Neural crest cell (in vitro differentiated cells): Measurements from ENCODE around the gene CPSF4. TPM values are rescaled to one million over a fixed set of nuclear protein-coding genes. Genes with fewer than 3 reads are reported as not detected.

ENCODE experiments used
- DNase-seq: peaks from one replicate; pipeline ENCODE4 v3.0.0; 2021; ENCODE audit warnings: low read depth, mixed read lengths, low spot score
- H3K27ac Mint-ChIP-seq: one replicate; pipeline ENCODE4 v1.8.0; 2021; ENCODE audit warnings: mild to moderate bottlenecking, mixed read lengths; ENCODE audit not compliant: unreplicated experiment
- H3K27me3 Mint-ChIP-seq: 2 replicates; pipeline ENCODE4 v1.8.0; 2021; ENCODE audit warnings: low read depth, mild to moderate bottlenecking, mixed read lengths
- H3K36me3 Mint-ChIP-seq: 2 replicates; pipeline ENCODE4 v1.8.0; 2021; ENCODE audit warnings: low read depth, mild to moderate bottlenecking, mixed read lengths
- H3K4me1 Mint-ChIP-seq: 2 replicates; pipeline ENCODE4 v1.8.0; 2021; ENCODE audit warnings: mixed read lengths
- H3K4me3 Mint-ChIP-seq: one replicate; pipeline ENCODE4 v1.8.0; 2021; ENCODE audit warnings: mild to moderate bottlenecking, mixed read lengths
- H3K9me3 Mint-ChIP-seq: 2 replicates; pipeline ENCODE4 v1.8.0; 2021; ENCODE audit warnings: mixed read lengths
- total RNA-seq: library from RNA; stranded (reverse); gene quantifications from 2 replicates; pipeline ENCODE4 v1.2.1, GENCODE V29; 2021
- TF ChIP-seq, protein P1 (sequence below): fragments of 200-600 bp; sonication (generic); conservative IDR thresholded peaks from 2 replicates; pipeline ENCODE4 v1.5.0; 2021; ENCODE audit warnings: antibody characterized with exemption, mild to moderate bottlenecking

The CPSF4 gene
- total RNA-seq, 1 donor from 2014 or later: 117 TPM

DNA sequence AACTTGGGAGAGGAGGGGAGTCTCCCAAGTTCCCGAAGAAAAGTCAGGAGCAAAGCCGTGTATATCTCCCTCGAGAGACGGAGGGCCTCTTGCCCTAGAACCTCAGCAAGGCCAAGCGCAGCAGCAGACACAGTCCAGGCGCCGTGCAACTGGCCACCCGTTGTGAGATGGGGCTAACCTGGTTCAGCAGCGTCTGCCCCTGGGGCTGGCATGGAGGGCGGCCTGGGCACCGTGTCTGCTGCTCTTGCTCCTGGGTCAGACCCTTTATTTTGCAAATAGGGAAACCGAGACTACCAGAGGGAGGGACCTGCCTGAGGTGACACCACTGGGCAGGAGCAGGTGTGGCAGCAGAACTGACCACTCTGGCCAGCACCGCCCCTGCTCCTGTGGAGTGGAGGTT lies 13.8 kb downstream of the CPSF4 start:
- no peaks in the 10 kb centered on the region for H3K9me3 Mint-ChIP-seq
- H3K4me1 Mint-ChIP-seq: no peaks in the 10 kb centered on the region
- H3K4me3 Mint-ChIP-seq: no peak overlapping the region
- H3K27me3 Mint-ChIP-seq: no peaks in the 10 kb centered on the region
- TF ChIP-seq, protein P1, sequence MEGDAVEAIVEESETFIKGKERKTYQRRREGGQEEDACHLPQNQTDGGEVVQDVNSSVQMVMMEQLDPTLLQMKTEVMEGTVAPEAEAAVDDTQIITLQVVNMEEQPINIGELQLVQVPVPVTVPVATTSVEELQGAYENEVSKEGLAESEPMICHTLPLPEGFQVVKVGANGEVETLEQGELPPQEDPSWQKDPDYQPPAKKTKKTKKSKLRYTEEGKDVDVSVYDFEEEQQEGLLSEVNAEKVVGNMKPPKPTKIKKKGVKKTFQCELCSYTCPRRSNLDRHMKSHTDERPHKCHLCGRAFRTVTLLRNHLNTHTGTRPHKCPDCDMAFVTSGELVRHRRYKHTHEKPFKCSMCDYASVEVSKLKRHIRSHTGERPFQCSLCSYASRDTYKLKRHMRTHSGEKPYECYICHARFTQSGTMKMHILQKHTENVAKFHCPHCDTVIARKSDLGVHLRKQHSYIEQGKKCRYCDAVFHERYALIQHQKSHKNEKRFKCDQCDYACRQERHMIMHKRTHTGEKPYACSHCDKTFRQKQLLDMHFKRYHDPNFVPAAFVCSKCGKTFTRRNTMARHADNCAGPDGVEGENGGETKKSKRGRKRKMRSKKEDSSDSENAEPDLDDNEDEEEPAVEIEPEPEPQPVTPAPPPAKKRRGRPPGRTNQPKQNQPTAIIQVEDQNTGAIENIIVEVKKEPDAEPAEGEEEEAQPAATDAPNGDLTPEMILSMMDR: no peak
- H3K27ac Mint-ChIP-seq: no peak overlapping the region
- H3K36me3 Mint-ChIP-seq: peaks cover 14% of the 10 kb centered on the region
- no peak for DNase-seq

GRCh38 chr7:99453105-99453504 lies 14.4 kb downstream of the CPSF4 start:
- DNase-seq: no peak
- no peaks in the 10 kb centered on the region for H3K27me3 Mint-ChIP-seq
- TF ChIP-seq, protein P1: no peak
- H3K4me1 Mint-ChIP-seq: no peaks in the 10 kb centered on the region
- peaks cover 14% of the 10 kb centered on the region for H3K36me3 Mint-ChIP-seq
- H3K27ac Mint-ChIP-seq: no peak overlapping the region
- H3K4me3 Mint-ChIP-seq: peak overlapping the region; percentile 38
- no peaks in the 10 kb centered on the region for H3K9me3 Mint-ChIP-seq

DNA sequence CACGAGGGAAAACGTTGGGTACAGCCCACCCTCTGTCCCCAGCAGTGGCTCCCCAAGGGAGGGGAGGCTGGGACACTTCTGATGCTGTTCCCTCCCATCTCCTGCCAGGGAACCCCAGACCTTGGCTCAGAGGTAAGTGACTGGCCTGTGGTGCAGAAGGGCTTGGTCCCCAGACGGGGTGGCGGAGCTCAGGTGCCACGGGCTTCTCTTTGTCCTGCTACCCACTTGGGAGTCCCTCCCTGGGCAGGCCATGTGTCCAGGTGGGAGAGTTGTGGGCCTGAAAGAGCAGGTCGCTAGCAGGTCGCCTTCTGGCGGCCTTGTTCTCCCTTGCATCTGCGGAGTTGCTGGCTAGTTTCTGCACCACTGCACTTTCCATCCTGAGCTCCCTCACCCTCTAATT lies 17.1 kb downstream of the CPSF4 start:
- Mint-ChIP-seq H3K27ac (no peak overlapping the region), H3K27me3 (no peaks in the 10 kb centered on the region), H3K4me3 (no peak overlapping the region), H3K36me3 (peaks cover 37% of the 10 kb centered on the region), H3K9me3 (no peaks in the 10 kb centered on the region), H3K4me1 (peaks cover 8% of the 10 kb centered on the region)
- TF ChIP-seq, protein P1: no peak
- no peak for DNase-seq

DNA sequence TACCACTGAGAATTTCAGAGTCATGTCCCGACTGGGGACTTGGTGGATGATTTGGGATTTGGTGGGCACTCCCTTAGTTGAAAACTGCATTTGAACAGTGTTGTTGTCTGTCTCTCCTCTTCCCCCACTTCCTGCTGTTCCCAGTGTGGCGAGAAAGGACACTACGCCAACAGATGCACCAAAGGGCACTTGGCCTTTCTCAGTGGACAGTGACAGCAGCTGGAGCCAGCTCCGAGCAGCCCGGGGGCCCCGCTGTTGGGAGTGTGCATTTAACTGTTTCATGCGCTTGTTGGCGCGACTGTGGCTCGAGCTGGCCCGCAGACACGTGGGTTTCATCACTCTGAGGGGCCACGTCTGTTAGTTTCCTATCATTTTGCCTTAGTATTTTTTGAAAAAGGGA lies 17.5 kb downstream of the CPSF4 start:
- Mint-ChIP-seq H3K27me3 (no peaks in the 10 kb centered on the region), H3K27ac (peak overlapping the region; percentile 50), H3K9me3 (no peaks in the 10 kb centered on the region), H3K4me1 (peaks cover 8% of the 10 kb centered on the region), H3K36me3 (peaks cover 36% of the 10 kb centered on the region), H3K4me3 (no peak overlapping the region)
- TF ChIP-seq, protein P1: no peak
- no peak for DNase-seq

- TF ChIP-seq, protein P1: no peak
Measured at GRCh38 chr7:99457050-99457649, 18.4 kb downstream of the CPSF4 start.

More at GRCh38 chr7:99457050-99457649, 18.4 kb downstream of the CPSF4 start:
- H3K36me3 Mint-ChIP-seq: peaks cover 37% of the 10 kb centered on the region
- no peak for DNase-seq
- no peak overlapping the region for H3K4me3 Mint-ChIP-seq
- no peak overlapping the region for H3K27ac Mint-ChIP-seq
- H3K4me1 Mint-ChIP-seq: peaks cover 8% of the 10 kb centered on the region
- H3K27me3 Mint-ChIP-seq: no peaks in the 10 kb centered on the region
- no peaks in the 10 kb centered on the region for H3K9me3 Mint-ChIP-seq
